HepG2 (cell line): ENCODE results near the gene HMCN1. TPM values are rescaled to one million over a fixed set of nuclear protein-coding genes. Genes with fewer than 3 reads are reported as not detected.
"Not testable (repeated sequence)": the region's sequence is repeated elsewhere in the genome, so short reads cannot be mapped to it uniquely, and the experiment has no call there.

Experiments
- ATAC-seq: fragments of 200-7000 bp; cut with Tn5 transposase; 3 replicates; pipeline ENCODE4 v1.9.1; 2020; ENCODE audit warnings: mild to moderate bottlenecking, moderate library complexity
- BruUV-seq: library from RNA; stranded (reverse); fragments of 400-500 nt; replicated peaks from 2 replicates; lab custom pipeline; 2021; lab: Mats Ljungman, UMichigan
- CTCF ChIA-PET: fragments of 300-600 bp; formaldehyde crosslinking; extraction: SDS; loops from one replicate; lab custom pipeline; 2021; ENCODE audit warnings: low total read pairs, inconsistent platforms, low intra/inter-chr PET ratio; lab: Yijun Ruan, JAX
- POLR2A ChIA-PET: fragments of 350-600 bp; sonication (Branson Sonifier 250); formaldehyde crosslinking; loops from one replicate; lab custom pipeline; 2020; ENCODE audit warnings: antibody characterized with exemption, inconsistent platforms; lab: Yijun Ruan, JAX
- DNase-seq: peaks from one replicate; pipeline ENCODE4 v3.0.0-alpha.2; 2015; ENCODE audit warnings: low spot score
- FAIRE-seq: peaks from 3 replicates; lab custom pipeline; 2011; peaks lifted over from hg19 to GRCh38; lab: Jason Lieb, UNC
- H2AFZ ChIP-seq: one replicate; pipeline ENCODE4 v1.6.1; 2011; ENCODE audit warnings: low read length, inconsistent platforms
- H3K27ac ChIP-seq: fragments of 300-600 bp; 3 replicates; pipeline ENCODE4 v1.8.0; 2011; ENCODE audit warnings: mixed run types, mild to moderate bottlenecking, mixed read lengths, low read length, inconsistent platforms; ENCODE audit not compliant: insufficient read depth; ENCODE audit errors: extremely low read length
- H3K27me3 ChIP-seq, 2 experiments: fragments of 200-600 bp in 1 of 2; 2 replicates in 1 of 2; 3 replicates in 1 of 2; pipeline versions ENCODE4 v1.6.0 to v1.8.0; 2011; ENCODE audit warnings: low read length in 2 of 2, mild to moderate bottlenecking in 2 of 2, moderate library complexity in 2 of 2, inconsistent platforms in 1 of 2; ENCODE audit not compliant: insufficient read depth in 2 of 2, control insufficient read depth in 1 of 2
- H3K36me3 ChIP-seq, 2 experiments: fragments of 200-600 bp in 1 of 2; replicated peaks in 1 of 2; 2 replicates in 1 of 2; 3 replicates in 1 of 2; pipeline versions ENCODE4 v1.5.1 to v1.8.0; 2011; ENCODE audit warnings: low read length in 2 of 2, inconsistent platforms in 1 of 2; ENCODE audit not compliant: insufficient read depth in 2 of 2, control insufficient read depth in 1 of 2
- H3K4me1 ChIP-seq: 2 replicates; pipeline ENCODE4 v1.5.1; 2012; ENCODE audit warnings: low read length, inconsistent platforms; ENCODE audit not compliant: insufficient read depth
- H3K4me2 ChIP-seq: 2 replicates; pipeline ENCODE4 v1.6.0; 2011; ENCODE audit warnings: low read depth, low read length, inconsistent platforms
- H3K4me3 ChIP-seq, 3 experiments: fragments of 200-600 bp in 1 of 3; sonication (generic), shearing (Covaris generic) in 1 of 3; replicated peaks in 1 of 3; 2 replicates each; pipeline ENCODE4 v1.5.1; 2011 to 2016; ENCODE audit warnings: low read length in 3 of 3, inconsistent platforms in 2 of 3, low read depth in 2 of 3, mild to moderate bottlenecking in 2 of 3, control low read depth in 1 of 3, mixed read lengths in 1 of 3; ENCODE audit not compliant: insufficient read depth in 1 of 3
- H3K79me2 ChIP-seq: one replicate; pipeline ENCODE4 v1.6.1; 2011; ENCODE audit warnings: low read length, inconsistent platforms; ENCODE audit not compliant: insufficient read depth
- H3K9ac ChIP-seq: 2 replicates; pipeline ENCODE4 v1.6.0; 2011; ENCODE audit warnings: mild to moderate bottlenecking, low read depth, low read length, inconsistent platforms; ENCODE audit not compliant: insufficient read depth
- H3K9me3 ChIP-seq: 2 replicates; pipeline ENCODE4 v1.5.1; 2012; ENCODE audit warnings: mild to moderate bottlenecking, low read length
- H4K20me1 ChIP-seq: 2 replicates; pipeline ENCODE4 v1.6.0; 2011; ENCODE audit warnings: inconsistent platforms, mild to moderate bottlenecking, low read length, moderate library complexity; ENCODE audit not compliant: insufficient read depth
- CEBPB ChIP-seq: IDR thresholded peaks from 2 replicates; pipeline ENCODE4 v1.6.1; 2011; ENCODE audit warnings: low read depth, low read length, improper control_type of control experiment, borderline replicate concordance
- FOXA3 ChIP-seq: IDR thresholded peaks from 2 replicates; pipeline ENCODE4 v1.6.1; 2016; ENCODE audit warnings: missing genetic modification reagents, missing compliant biosample characterization
- HOMEZ ChIP-seq: IDR thresholded peaks from 2 replicates; pipeline ENCODE4 v1.6.1; 2016; ENCODE audit warnings: low read depth
- KMT2B ChIP-seq: IDR thresholded peaks from 2 replicates; pipeline ENCODE4 v1.6.1; 2016; ENCODE audit warnings: missing genetic modification reagents, missing compliant biosample characterization
- MYC ChIP-seq: sonication (generic); formaldehyde crosslinking; IDR thresholded peaks from 2 replicates; pipeline ENCODE4 v1.9.0; 2021; ENCODE audit warnings: missing genetic modification reagents, borderline replicate concordance
- NCOA2 ChIP-seq: sonication (generic); formaldehyde crosslinking; IDR thresholded peaks from 2 replicates; pipeline ENCODE4 v1.8.0; 2022; ENCODE audit warnings: inconsistent platforms
- PATZ1 ChIP-seq: sonication (generic); formaldehyde crosslinking; IDR thresholded peaks from 2 replicates; pipeline ENCODE4 v1.4.0; 2020; ENCODE audit warnings: missing genetic modification reagents
- PHF8 ChIP-seq: sonication (generic); formaldehyde crosslinking; IDR thresholded peaks from 2 replicates; pipeline ENCODE4 v1.5.0; 2020; ENCODE audit warnings: missing genetic modification reagents
- POGZ ChIP-seq: sonication (generic); formaldehyde crosslinking; IDR thresholded peaks from 2 replicates; pipeline ENCODE4 v1.4.0; 2020; ENCODE audit warnings: mild to moderate bottlenecking, missing genetic modification reagents
- STAG1 ChIP-seq: sonication (generic); formaldehyde crosslinking; IDR thresholded peaks from 2 replicates; pipeline ENCODE4 v1.4.0; 2020; ENCODE audit warnings: missing genetic modification reagents
- TARDBP ChIP-seq: sonication (generic); formaldehyde crosslinking; IDR thresholded peaks from 2 replicates; pipeline ENCODE4 v1.8.0; 2022; ENCODE audit warnings: mild to moderate bottlenecking, missing genetic modification reagents
- TFDP1 ChIP-seq: IDR thresholded peaks from 2 replicates; pipeline ENCODE4 v1.6.1; 2016; ENCODE audit warnings: missing compliant biosample characterization, missing genetic modification reagents, borderline replicate concordance
- YEATS4 ChIP-seq: sonication (generic); formaldehyde crosslinking; IDR thresholded peaks from 2 replicates; pipeline ENCODE4 v1.4.0; 2020; ENCODE audit warnings: missing genetic modification reagents, borderline replicate concordance
- ZNF121 ChIP-seq: sonication (generic); formaldehyde crosslinking; IDR thresholded peaks from 2 replicates; pipeline ENCODE4 v1.5.0; 2020; ENCODE audit warnings: mild to moderate bottlenecking, missing genetic modification reagents
- ZNF281 ChIP-seq: sonication (generic); formaldehyde crosslinking; IDR thresholded peaks from 2 replicates; pipeline ENCODE4 v1.4.0; 2020; ENCODE audit warnings: missing genetic modification reagents, borderline replicate concordance
- ZNF350 ChIP-seq: sonication (generic); formaldehyde crosslinking; IDR thresholded peaks from 2 replicates; pipeline ENCODE4 v1.4.0; 2020; ENCODE audit warnings: mild to moderate bottlenecking, low read depth, missing genetic modification reagents, borderline replicate concordance
- WGBS: methylation state at CpG from one replicate; pipeline ENCODE4 v1.1.6; 2017; ENCODE audit warnings: low lambda C conversion rate; 5-methylcytosine and 5-hydroxymethylcytosine counted together
- in situ Hi-C: cut with HindIII; loops from 2 replicates; pipeline ENCODE4 v1.10.0; 2017; ENCODE audit warnings: low pct_unique_long_range_greater_than_20kb; ENCODE audit not compliant: extremely low pct_ligation_motif_present
- intact Hi-C: fragments of 100-400 bp; cut with micrococcal nuclease; formaldehyde crosslinking; loops from one replicate; pipeline ENCODE4 v1.10.0; 2022; ENCODE audit not compliant: unreplicated experiment
- polyA plus RNA-seq, 8 experiments: library from polyadenylated mRNA; depleted of rRNA in 3 of 8; stranded (reverse) in 7 of 8; unstranded in 1 of 8; fragments of >200 nt; fragmentation: Illumina TruSeq in 4 of 8; extraction: Trizol in 4 of 8; gene quantifications; 2 replicates each; pipeline versions ENCODE4 v1.2.1 to v1.2.3, GENCODE V29; 2011 to 2016; ENCODE audit warnings: low read depth in 4 of 8, missing spikeins in 1 of 8, mixed read lengths in 1 of 8; ENCODE audit not compliant: insufficient read depth in 1 of 8
- total RNA-seq, 5 experiments: library from RNA; depleted of rRNA; stranded (reverse); fragments of >200 nt; fragmentation: Illumina TruSeq; extraction: Trizol; gene quantifications; 2 replicates each; pipeline ENCODE4 v1.2.3, GENCODE V29; 2016; ENCODE audit warnings: low read depth in 1 of 5

Gene HMCN1
- total and polyA plus RNA-seq, 2 of the 13 experiments (the other 11 are each of a cell fraction or from before 2014, with no cell fraction given), result 0.03 TPM; not detected in 1

GRCh38 chr1:186155594-186155993 is 421.4 kb downstream of the HMCN1 start (continued):
- TF ChIP-seq CEBPB (no peak), STAG1 (CRISPR knock-in tag) (peak; percentile 78)
- TF ChIP-seq, all 625 proteins: peak for 5

GRCh38 chr1:186162895-186163294 is 428.7 kb downstream of the HMCN1 start:
- H4K20me1 ChIP-seq, DNase-seq, H3K27ac ChIP-seq, CTCF ChIA-PET, intact Hi-C loops, H3K9ac ChIP-seq, in situ Hi-C loops, H2AFZ ChIP-seq, H3K36me3 ChIP-seq, H3K79me2 ChIP-seq, ATAC-seq, H3K27me3 ChIP-seq, H3K9me3 ChIP-seq, H3K4me1 ChIP-seq, FAIRE-seq, POLR2A ChIA-PET, H3K4me3 ChIP-seq, BruUV-seq: not testable (repeated sequence)
- WGBS, result 33% methylated on average over 1 of the region's 7 CpGs
- H3K4me2 ChIP-seq, result peak overlapping the region; percentile 36; the same call in 1 of the 2 replicates
- peak; percentile 91 for TF ChIP-seq FOXA3
- TF ChIP-seq HOMEZ (CRISPR knock-in tag), result peak; percentile 20; the same call in 1 of the 2 replicates
- TF ChIP-seq ZNF281 (CRISPR knock-in tag), result peak; percentile 98
- TF ChIP-seq YEATS4 (CRISPR knock-in tag), result 0 out of 2 replicates have a peak, but pooled peaks have one; percentile 34
- TF ChIP-seq MYC (CRISPR knock-in tag), result peak; percentile 19; the same call in 1 of the 2 replicates
- 0 out of 2 replicates have a peak, but pooled peaks have one; percentile 22 for TF ChIP-seq PHF8 (CRISPR knock-in tag)
- TF ChIP-seq TFDP1 (CRISPR knock-in tag), result peak; percentile 47; the same call in 1 of the 2 replicates
- TF ChIP-seq KMT2B, result 0 out of 2 replicates have a peak, but pooled peaks have one; percentile 17
- TF ChIP-seq NCOA2 (CRISPR knock-in tag), result peak; percentile 53; the same call in 1 of the 2 replicates
- TF ChIP-seq TARDBP (CRISPR knock-in tag), result peak; percentile 50; the same call in 1 of the 2 replicates
- TF ChIP-seq ZNF121 (CRISPR knock-in tag), result peak; percentile 18; the same call in 1 of the 2 replicates
- TF ChIP-seq ZNF350 (CRISPR knock-in tag), result peak; percentile 61; the same call in 1 of the 2 replicates
- TF ChIP-seq PATZ1 (CRISPR knock-in tag), result 0 out of 2 replicates have a peak, but pooled peaks have one; percentile 28
- peak; percentile 34; the same call in 1 of the 2 replicates for TF ChIP-seq POGZ (CRISPR knock-in tag)
